ENCODE measurements around the gene PCDH9.

- TF ChIP-seq THRA (CRISPR knock-in tag; IDR thresholded peaks at IDR 0.05; ENCODE audit: borderline replicate concordance) (no peak), ARNT (IDR thresholded peaks at IDR 0.05) (no peak), MTA3 (CRISPR knock-in tag; IDR thresholded peaks at IDR 0.05) (no peak), GZF1 (CRISPR knock-in tag; IDR thresholded peaks at IDR 0.05) (no peak), SOX13 (IDR thresholded peaks at IDR 0.05) (no peak), SOX13 (CRISPR knock-in tag; conservative IDR thresholded peaks at IDR 0.05 in 1 of 2, IDR thresholded peaks at IDR 0.05 in 1 of 2) (no peak), CTCF (CRISPR knock-in tag; IDR thresholded peaks at IDR 0.05) (no peak), NR2F6 (IDR thresholded peaks at IDR 0.05) (no peak), NR2F6 (CRISPR knock-in tag; IDR thresholded peaks at IDR 0.05) (no peak)
These were observed 343.9 kb downstream of the PCDH9 start for GRCh38 chr13:66886264-66886663.
